RWPE2 (cell line): ENCODE results near the gene PANK3.
A peak's percentile ranks its signal among the peaks of the same experiment; 100 is the strongest.
"Not testable (repeated sequence)": the region's sequence is repeated elsewhere in the genome, so short reads cannot be mapped to it uniquely, and the experiment has no call there.

Experiments used
- ATAC-seq: fragments of 200-7000 bp; cut with Tn5 transposase; 3 replicates; pipeline ENCODE4 v1.9.1; 2021; ENCODE audit warnings: low read depth
- DNase-seq: peaks from one replicate; pipeline ENCODE4 v3.0.0-alpha.2; 2020; ENCODE audit warnings: low spot score
- H3K27ac ChIP-seq: fragments of 450-650 bp; 2 replicates; pipeline ENCODE4 v1.5.1; 2017; ENCODE audit warnings: mild to moderate bottlenecking; ENCODE audit not compliant: poor library complexity, severe bottlenecking
- H3K27me3 ChIP-seq: fragments of 250-450 bp; sonication (Bioruptor Pico); 2 replicates; pipeline ENCODE4 v1.5.1; 2021; ENCODE audit warnings: mild to moderate bottlenecking, moderate library complexity; ENCODE audit not compliant: insufficient read depth, poor library complexity, severe bottlenecking
- H3K36me3 ChIP-seq: fragments of 250-450 bp; sonication (Bioruptor Pico); 2 replicates; pipeline ENCODE4 v1.5.1; 2020; ENCODE audit warnings: low read depth, mild to moderate bottlenecking, moderate library complexity
- H3K4me1 ChIP-seq: fragments of 250-450 bp; sonication (Bioruptor Pico); 2 replicates; pipeline ENCODE4 v1.5.1; 2021; ENCODE audit warnings: mild to moderate bottlenecking, moderate library complexity; ENCODE audit not compliant: insufficient read depth, poor library complexity, severe bottlenecking
- H3K4me3 ChIP-seq: fragments of 250-450 bp; sonication (Bioruptor Pico); 2 replicates; pipeline ENCODE4 v1.5.1; 2021; ENCODE audit warnings: mild to moderate bottlenecking, moderate library complexity; ENCODE audit not compliant: severe bottlenecking
- H3K9me3 ChIP-seq: fragments of 250-450 bp; sonication (Bioruptor Pico); 2 replicates; pipeline ENCODE4 v1.5.1; 2021; ENCODE audit warnings: mild to moderate bottlenecking, moderate library complexity; ENCODE audit not compliant: severe bottlenecking
- CTCF ChIP-seq: fragments of 450-650 bp; IDR thresholded peaks from one replicate; pipeline ENCODE4 v1.5.1; 2017; ENCODE audit warnings: mild to moderate bottlenecking, moderate library complexity; ENCODE audit not compliant: poor library complexity, severe bottlenecking

Gene PANK3

GRCh38 chr5:168598639-168599038, 19.5 kb upstream of the PANK3 start:
- no peaks in the 10 kb centered on the region for H3K9me3 ChIP-seq
- no peaks in the 10 kb centered on the region for H3K36me3 ChIP-seq
- no peak for ATAC-seq
- H3K4me3 ChIP-seq, result no peak overlapping the region
- H3K4me1 ChIP-seq, result no peaks in the 10 kb centered on the region
- H3K27me3 ChIP-seq, result no peaks in the 10 kb centered on the region
- no peak overlapping the region for H3K27ac ChIP-seq
- DNase-seq, result no peak
- TF ChIP-seq CTCF, result no peak

GRCh38 chr5:168596927-168597326, 17.8 kb upstream of the PANK3 start:
- Histone ChIP-seq H3K27me3 (no peaks in the 10 kb centered on the region), H3K4me3 (no peak overlapping the region), H3K27ac (no peak overlapping the region), H3K4me1 (no peaks in the 10 kb centered on the region), H3K36me3 (no peaks in the 10 kb centered on the region), H3K9me3 (no peaks in the 10 kb centered on the region)
- DNase-seq (no peak), ATAC-seq (no peak)
- TF ChIP-seq CTCF, result no peak

GRCh38 chr5:168596122-168596521, 17.0 kb upstream of the PANK3 start:
- not testable (repeated sequence) for H3K4me1 ChIP-seq, H3K27ac ChIP-seq, H3K27me3 ChIP-seq, H3K36me3 ChIP-seq, ATAC-seq, H3K4me3 ChIP-seq, H3K9me3 ChIP-seq, DNase-seq

GRCh38 chr5:168592014-168592368, 12.8 kb upstream of the PANK3 start:
- DNase-seq (no peak), ATAC-seq (no peak; the same call in 2 of the 3 replicates)
- H3K36me3 ChIP-seq, result no peaks in the 10 kb centered on the region
- H3K27me3 ChIP-seq, result no peaks in the 10 kb centered on the region
- H3K4me3 ChIP-seq, result no peak overlapping the region
- no peak for TF ChIP-seq CTCF
- H3K9me3 ChIP-seq, result no peaks in the 10 kb centered on the region
- no peak overlapping the region for H3K27ac ChIP-seq
- no peaks in the 10 kb centered on the region for H3K4me1 ChIP-seq

DNA sequence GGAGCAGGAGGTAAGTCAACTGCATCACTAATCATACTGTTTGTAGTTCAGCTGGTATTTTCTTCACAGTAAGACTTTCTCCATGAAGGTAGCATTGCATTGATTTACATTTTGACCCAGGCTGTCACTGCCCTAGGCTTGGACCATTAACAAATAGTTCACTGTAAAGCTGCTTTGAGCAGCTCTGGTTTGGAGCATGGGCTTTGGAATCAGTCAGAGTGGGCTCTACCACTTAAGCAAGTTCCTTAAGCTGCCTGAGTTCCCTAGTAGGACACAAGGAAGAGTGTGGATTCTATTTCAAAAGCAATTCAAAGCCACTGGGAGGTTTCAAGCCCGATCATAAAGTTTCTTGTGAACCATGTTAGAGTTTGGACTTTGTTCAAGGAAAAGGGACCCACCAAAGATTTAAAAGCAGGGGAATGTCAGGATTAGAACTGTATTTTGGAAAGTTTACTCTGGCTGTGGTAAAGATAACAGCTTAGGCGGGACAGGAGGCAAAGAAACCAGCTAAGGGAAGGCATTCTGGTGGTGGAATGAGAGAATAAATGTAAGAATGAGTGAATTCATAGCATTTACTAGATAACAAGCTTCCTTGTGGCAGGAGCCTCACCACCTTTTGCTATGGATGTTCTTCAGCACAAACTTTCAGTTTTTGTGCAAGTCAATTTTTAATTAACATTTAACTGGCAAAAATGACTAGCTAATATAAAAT, 12.3 kb upstream of the PANK3 start:
- no peaks in the 10 kb centered on the region for H3K9me3 ChIP-seq
- H3K4me3 ChIP-seq, result no peak overlapping the region
- H3K27me3 ChIP-seq, result no peaks in the 10 kb centered on the region
- H3K27ac ChIP-seq, result no peak overlapping the region
- H3K4me1 ChIP-seq, result no peaks in the 10 kb centered on the region
- no peaks in the 10 kb centered on the region for H3K36me3 ChIP-seq
- ATAC-seq (0 out of 3 replicates have a peak, but pooled peaks have one; percentile 10), DNase-seq (no peak)
- TF ChIP-seq CTCF, result no peak
